Activated naive CD8-positive, alpha-beta T cell treated with anti-CD3 and anti-CD28 coated beads, Interleukin-2, amount 50 U/mL, for 16 hours (primary cell): Measurements from ENCODE around the gene KBTBD13.
"Not testable (repeated sequence)": the region's sequence is repeated elsewhere in the genome, so short reads cannot be mapped to it uniquely, and the experiment has no call there.

Experiments
- DNase-seq: peaks from one replicate; pipeline ENCODE4 v3.0.0-alpha.2; 2020; ENCODE audit warnings: low read depth, low spot score

The KBTBD13 gene

DNA sequence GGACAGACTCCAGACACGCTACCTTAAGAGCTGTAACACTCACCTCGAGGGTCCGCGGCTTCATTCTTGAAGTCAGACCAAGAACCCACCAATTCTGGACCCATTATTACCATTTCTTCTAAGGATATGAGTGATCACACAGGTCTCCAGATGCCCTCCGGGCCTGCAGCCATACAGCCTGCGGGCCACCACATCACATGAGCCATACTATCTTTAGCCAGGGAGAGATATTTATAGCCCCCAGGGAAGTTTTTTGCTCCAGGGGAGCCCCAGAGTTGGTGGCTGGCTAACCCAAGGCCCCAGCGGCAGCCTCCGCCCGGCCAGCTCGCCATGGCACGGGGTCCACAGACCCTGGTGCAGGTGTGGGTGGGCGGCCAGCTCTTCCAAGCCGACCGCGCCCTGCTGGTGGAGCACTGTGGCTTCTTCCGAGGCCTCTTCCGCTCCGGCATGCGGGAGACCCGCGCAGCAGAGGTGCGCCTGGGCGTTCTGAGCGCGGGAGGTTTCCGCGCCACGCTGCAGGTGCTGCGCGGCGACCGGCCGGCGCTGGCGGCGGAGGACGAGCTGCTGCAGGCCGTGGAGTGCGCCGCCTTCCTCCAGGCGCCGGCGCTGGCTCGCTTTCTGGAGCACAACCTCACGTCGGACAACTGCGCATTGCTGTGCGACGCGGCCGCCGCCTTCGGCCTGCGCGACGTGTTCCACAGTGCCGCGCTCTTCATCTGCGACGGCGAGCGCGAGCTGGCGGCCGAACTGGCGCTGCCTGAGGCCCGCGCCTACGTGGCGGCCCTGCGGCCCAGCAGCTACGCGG is at the start of gene KBTBD13:
Gene KBTBD13 (plus strand): TSS at position 261 of the 805 bp plus-strand sequence. CDS start 70 bp downstream, at position 331.
- DNase-seq = no peak

DNA sequence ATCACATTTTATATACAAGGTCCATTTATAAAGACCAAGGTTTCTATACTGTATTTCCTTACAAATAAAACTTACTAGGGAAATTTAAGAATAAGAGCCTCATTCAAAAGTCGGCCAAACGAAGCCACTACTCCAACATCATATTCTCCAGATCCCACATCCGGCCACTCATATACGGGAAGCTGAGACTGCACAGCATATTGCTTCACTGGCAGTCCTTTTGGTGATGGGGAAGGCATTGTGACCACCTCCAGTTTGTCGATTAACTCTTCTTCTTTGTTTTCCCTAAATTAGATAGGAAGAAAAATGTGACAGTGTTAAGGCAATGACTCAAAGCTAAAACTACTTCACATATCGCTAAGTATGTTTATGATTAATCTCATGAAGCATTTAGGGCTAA is 49.8 kb upstream of the KBTBD13 start:
- no peak for DNase-seq

DNA sequence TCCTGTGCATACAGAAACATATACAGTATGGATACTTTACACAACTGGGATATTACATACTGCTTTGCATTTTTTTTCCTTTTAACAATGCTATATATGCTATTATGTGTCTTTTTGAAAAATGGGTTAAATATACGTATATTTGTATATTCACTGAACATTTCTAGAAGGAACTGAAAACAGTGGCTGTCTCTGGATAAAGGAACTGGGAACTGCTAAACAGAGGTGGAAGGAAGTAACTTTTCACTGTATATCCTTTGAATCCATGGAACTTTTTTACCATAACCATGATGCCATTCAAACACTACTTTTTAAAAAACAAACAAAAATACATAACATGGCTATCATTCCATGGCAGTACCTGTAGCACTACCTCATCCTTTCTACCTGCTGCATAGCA is 49.0 kb upstream of the KBTBD13 start:
- no peak for DNase-seq

DNA sequence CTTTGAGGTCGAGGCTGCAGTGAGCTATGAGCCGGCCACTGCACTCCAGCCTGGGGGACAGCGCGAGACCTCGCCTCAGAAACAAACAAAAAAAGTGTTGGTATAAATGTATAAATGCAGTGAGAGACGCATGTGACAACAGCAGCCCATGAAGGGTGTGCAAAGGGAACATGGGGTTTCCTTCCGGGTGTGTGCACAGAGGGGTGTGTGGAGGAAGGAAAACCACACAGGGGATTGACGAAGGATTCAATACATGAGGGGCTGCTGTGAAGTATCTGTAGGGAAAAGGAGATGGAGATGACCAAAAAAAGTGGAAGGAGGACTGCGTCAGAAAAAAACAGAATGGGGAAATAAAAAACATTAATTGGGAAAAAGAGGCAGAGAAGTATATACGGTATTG is 48.2 kb upstream of the KBTBD13 start:
- no peak for DNase-seq

DNA sequence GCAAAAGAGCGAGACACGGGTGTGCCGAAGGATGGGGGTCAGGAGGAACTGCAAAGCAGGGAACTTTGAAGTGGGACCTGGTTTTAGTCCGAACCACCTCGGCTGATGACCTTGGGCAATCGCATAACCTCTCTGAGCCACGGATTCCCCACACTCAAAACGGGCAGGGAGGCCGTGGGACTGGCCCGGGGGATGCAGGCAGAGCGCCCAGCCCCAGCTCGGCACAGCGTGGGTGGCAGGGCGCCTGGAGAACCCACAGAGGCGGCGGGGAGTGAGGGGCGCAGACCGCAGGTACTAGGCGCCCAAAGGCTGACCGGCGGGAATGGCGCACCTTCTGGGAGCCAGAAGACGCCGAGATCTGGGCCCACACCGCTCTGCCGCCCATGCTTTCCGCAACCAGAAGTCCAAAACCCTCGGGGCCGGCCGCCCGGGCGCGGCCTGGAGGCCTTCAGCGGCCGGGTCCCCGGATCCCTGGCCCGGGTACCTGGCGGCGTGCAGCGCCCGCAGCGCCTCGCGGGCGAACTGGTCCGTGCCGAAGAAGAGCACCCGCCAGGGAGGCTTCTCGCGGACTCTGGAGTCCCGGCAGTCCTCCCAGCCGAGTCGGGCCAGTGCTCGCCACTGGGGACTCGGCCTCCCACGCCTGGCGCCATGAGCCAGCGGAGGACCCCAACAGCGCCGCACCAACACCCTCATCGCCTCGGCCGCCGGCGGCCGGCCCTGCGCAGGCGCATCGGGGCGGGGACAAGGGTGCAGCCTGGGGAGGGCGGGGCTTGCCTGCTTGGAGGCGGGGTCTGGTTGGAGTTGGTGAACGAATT is 47.4 kb upstream of the KBTBD13 start, which contains the start of gene MTFMT:
Gene MTFMT (minus strand): TSS at position 719 of the 815 bp plus-strand sequence. CDS start 26 bp downstream, at position 693.
- DNase-seq = peak; percentile 93

DNA sequence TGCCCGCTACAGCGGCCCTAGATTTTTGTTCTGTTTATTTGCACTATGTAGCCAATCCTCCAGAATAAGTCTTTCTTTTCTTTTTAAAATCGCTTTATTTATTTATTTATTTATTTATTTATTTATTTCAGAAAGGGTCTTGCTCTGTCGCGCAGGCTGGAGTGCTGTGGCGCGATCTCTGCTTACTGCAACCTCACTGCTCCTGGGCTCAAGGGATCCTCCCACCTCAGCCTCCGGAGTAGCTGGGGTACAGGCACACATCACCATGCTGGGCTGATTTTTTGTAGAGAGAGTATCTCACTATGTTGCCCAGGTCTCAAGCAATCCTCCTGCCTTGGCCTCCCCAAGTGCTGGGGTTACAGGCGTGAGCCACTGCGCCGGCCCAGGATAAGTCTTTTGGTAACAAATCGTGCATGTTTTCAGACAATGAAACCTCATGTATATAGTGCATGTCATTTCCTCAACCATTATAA is 46.8 kb upstream of the KBTBD13 start:
- DNase-seq = no peak

DNA sequence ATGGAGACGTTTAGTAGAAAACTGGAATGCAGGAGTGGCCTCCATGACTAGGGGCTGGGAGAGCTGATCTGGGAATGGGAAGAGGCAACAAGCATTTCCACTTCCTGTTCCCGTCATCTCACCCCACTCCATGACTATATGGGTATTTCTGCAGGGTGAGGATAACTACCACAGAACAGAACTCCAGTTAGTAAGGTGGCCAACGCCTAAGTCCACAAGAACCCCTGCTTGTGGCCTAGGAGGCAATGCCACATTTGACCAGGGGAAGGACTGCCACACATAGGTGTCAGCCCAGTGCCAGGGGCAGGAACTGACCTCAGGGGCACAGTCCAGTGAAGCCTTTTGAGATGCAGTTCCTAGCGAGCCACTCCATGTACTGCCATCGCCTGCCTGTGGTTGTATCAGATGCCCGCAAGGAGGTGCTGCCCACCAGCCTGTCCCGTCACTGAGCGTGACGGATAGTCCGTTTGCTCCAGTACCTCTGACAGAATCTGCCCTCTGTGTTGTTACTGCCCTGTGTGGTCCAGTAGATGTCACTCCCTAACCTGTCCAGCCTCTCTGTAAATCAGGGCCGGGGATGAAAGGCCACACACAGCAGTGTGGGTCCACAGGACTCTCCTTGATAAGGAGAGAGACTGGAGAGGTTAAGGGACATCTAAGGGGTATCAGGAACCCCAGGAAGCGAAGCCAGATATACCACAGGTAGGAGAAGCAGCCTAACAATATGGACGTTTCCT is 43.6 kb upstream of the KBTBD13 start:
- DNase-seq = no peak

DNA sequence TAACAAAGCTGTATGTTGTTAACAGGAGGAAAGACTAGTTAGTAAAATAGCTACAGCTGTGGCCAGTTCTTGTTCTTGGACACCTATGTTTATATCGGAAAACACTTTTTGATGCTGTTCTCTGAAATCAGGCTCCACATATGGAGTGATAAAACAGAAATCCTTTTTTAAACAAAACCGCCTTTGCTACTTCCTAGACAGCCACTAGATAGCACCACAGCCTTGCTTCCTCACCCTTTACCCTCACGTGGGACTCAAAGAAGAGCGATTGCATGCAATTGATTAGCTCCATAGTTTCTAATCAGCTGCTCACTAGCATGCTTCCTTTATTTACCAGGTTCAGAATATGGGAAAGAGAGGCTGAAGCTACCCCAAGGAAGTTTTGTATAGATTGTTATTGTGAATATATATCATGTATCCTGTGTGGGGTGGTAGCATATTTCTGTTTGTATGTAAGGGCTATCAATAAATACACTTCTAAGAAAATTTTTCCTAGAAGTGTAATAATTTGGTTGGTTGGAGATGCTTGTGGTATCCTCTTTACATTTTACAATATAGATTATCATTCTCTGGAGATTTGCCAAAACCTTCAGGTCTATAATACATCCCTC is 42.8 kb upstream of the KBTBD13 start:
- no peak for DNase-seq

DNA sequence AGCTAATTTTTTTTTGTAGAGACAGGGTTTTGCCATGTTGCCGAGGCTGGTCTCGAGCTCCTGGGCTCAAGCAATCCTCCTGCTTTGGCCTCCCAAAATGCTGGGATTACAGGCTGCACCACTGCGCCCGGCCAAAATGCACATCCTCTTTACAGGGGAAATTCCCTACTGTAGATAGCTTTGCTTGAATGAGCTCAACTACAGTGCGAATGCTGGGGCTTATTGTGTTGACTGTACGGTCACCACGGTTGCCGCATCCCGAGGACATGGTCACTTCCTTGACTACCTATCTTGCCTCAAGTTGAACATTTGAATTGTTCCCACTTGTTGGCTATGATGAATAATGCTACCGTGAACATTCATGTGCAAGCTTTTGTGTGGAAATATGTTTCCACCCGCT is 41.8 kb upstream of the KBTBD13 start:
- DNase-seq = no peak

DNA sequence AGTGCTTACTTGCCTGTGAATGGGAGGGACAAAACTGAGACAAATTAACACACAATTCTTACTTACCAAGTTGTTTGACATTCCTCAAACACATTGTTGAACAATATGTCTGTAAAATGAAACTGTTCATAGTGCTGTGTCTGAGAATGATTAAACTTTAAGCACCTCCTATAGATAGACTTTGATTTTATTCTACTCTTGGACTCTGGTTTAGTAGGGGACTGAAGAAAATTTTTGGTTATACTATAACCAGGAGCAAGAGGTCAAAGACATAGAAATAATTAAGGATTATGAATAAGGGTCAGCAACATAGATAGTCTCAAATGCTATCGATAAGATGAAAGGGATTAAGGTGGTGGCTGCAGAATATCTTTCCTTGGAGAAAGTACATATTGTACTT is 39.2 kb upstream of the KBTBD13 start:
- no peak for DNase-seq

DNA sequence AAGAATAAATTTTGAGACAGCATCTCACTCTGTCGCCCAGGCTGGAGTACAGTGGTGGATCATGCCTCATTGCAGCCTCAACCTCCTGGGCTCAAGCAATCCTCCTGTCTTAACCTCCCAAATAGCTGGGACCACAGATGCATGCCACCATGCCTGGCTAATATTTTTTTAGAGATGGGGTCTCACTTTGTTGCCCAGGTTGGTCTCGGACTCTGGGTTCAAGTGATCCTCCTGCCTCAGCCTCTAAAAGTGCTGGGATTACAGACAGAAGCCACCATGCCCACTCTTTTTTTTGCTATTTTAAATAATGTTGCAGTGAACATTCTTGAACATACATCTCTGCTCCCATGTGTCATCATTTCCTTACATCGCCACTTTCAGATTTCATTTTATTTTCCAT is 38.1 kb upstream of the KBTBD13 start:
- DNase-seq = no peak

DNA sequence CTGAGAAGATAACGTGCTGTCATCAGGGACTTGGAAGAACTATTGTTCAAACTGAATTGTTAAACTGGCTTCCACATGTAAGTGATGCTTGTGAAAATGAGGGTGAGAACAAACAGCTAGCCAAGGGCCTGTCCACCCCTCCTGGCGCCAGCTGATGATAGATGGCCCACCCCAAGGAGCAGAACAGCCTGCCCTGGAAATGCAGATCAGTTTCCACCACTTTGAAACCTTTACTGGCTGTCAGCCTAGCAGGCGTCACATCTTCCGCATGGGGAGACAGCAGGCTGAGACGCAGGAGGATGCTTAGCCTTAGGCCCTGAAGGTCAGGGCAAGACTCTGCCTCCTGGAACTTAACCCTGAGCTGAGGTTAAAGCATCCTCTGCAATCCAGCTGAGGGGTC is 37.7 kb upstream of the KBTBD13 start:
- DNase-seq = no peak

DNA sequence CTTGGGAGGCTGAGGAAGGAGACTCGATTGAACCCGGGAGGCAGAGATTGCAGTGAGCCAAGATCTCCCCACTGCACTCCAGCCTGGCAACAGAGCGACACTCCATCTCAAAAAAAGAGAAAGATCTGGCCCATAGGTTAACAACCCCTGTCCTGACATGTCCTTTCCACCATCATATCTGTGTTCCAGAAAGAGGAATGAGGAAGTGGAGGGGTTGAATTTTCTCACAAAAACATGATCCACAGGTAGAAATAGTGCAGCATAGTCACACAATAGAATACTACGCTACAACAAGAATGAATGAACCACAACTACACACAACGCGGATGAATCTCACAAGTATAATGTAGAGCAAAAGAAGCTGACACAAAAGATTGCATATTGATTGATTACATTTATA is 36.1 kb upstream of the KBTBD13 start:
- no peak for DNase-seq

DNA sequence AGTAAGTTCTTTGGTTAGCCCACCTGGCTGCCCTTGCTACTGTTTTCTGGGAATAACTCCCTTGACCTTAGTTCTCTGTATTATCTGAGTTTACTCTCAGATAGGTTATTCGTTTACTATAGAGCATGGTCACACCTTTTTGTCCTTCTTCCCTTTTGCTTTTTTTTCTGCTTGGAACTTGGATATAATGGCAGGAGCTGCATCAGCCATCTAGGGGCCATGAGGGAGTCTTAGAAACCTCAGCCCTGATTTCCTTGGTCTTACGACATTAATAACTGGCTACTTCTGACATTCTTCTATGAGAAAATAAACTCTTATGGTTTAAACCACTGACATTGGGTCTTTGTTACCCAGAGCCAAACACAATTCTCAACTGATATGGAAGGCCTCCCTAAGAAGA is 34.8 kb upstream of the KBTBD13 start:
- no peak for DNase-seq

DNA sequence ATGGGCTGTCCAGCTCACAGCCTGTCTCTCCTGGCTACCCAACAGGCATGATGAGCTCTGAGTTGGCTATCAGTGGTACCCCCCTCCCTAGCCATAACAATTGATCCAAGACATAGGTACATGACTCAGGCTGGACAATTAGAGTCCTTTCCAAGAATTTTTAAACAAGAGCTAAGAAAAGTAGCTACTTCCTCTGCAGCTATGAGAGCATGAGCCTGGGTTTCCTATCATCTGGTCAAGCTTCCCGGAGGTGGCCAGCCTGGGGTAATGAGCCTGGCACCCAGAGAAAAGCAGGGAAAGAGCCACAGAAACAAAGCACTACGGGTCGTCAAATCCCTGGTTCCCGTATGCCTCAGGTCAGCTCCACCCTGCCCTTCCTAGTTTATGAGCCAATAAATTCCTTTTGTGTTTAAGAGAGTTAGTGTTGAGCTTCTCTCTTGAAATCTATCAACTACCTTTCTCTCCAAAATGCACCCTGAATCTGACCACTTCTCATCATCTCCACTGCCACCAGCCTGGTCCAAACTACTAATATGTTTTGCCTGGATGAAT is 33.7 kb upstream of the KBTBD13 start:
- no peak for DNase-seq

DNA sequence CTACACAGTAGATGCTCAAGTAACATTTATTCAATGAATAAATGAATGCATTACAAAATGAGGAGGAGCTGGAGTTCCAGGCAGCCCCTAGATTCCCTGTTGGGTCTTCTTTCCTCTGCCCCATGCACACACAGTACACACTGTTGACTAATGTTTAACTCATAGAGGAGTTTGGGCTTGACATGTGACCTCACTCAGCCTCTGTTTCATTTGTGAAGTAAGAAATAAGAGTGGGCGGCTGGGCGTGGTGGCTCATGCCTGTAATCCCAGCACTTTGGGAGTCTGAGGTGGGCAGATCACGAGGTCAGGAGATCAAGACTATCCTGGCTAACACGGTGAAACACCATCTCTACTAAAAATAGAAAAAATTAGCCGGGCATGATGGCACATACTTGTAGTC is 32.3 kb upstream of the KBTBD13 start:
- DNase-seq = not testable (repeated sequence)

DNA sequence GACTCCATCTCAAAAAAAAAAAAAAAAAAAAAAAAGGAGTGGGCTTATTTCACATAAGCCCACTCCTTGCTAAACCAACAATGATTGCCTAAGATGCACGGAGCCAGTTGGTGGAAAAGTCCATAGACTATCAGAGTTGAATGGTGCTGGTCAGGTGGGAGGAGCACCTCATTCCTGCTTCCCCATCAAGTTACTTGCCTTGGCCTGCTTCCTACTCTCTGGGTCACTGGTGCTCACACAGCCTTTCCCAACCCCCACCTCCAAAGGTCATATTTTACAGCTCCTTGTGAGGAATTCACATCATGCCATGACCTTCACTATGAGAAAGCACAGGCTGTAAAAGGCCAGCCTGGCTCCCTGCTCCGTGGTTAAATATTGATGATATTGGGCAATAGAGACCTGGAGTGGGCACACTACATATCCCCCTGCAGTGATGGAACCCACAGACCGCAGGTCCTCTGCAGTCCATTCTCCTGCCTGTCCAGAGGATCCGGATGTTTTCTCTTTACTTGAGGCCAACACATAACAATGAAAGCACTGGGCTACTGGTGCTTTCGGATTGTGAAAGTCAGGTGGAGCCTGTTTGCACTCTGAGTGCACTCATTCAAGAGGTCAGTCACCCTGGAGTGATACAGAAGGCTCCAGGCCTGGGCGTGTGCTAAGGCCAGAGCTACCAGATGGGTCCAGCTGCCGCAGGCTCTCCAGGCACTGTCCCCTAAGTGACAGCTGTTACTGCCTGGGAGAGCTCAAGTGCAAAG is 31.6 kb upstream of the KBTBD13 start, which contains the start of gene SLC51B:
Gene SLC51B (plus strand): TSS at position 664 of the 758 bp plus-strand sequence. CDS start 4,618 bp downstream, outside the sequence.
- DNase-seq = no peak

DNA sequence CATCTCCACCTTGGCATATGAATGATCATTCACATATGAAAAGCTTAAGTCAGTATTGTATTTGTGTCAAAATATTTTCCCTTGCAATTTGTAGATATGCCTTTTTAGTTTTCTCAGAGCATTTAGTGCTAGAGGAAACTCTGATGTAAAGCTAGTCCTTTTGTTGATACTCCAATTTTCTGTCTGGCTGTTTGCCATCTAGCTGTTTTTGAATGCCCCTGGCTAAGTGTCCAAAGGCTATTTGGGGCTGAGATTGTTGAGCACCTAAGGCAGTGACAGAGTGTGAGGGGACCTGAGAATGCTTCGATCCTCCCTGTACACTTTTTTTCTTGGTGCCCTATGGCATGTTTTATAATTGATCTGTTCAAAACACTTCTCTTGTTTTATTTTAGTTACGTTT is 28.3 kb upstream of the KBTBD13 start:
- no peak for DNase-seq

DNA sequence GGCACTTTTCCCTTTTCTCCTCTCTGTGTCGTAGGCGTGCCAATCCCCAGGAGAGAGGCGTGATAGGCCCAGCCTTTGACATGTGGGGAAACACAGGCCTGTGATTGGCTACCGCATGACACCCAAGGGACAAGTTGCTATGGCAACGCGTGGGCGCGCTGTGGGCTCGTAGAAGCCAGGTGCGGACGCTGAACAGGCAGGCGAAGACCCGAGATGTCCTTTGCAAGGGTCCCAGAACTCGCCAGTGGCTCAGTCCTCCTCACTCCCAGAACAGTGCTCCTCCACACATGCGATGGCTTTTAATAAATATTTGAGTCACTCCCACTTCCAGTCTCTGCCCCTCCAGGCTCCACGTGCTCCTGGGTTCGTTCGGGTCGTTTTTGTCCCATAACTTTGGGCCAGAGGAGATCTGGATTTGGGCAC is 27.1 kb upstream of the KBTBD13 start:
- peak; percentile 77 for DNase-seq

DNA sequence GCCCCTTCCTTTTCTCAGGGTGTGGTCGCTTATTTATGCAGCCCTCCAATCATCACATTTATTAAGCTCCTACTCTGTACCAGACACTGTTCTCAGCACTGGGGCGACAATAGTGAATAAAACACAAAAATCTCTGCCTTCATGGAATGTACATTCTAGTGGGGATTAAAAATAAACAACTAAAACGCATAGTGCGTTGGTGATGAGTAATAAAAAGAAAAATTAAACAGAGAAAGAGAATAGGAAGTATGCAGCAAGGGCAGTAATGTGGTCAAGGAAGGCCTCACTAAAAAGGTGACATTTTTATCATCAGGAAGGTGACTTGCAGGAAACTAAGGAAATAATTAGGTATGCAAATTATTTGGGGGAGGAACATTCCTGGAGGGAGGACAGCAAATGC is 26.3 kb upstream of the KBTBD13 start:
- DNase-seq = no peak
